HepG2 (cell line): ENCODE measurements around the gene IBA57. TPM values are rescaled to one million over a fixed set of nuclear protein-coding genes. Genes with fewer than 3 reads are reported as not detected.

Experiments used
- ATAC-seq: fragments of 200-7000 bp; cut with Tn5 transposase; 3 replicates; pipeline ENCODE4 v1.9.1; 2020; ENCODE audit warnings: mild to moderate bottlenecking, moderate library complexity
- BruUV-seq: library from RNA; stranded (reverse); fragments of 400-500 nt; replicated peaks from 2 replicates; lab custom pipeline; 2021; lab: Mats Ljungman, UMichigan
- CTCF ChIA-PET: fragments of 300-600 bp; formaldehyde crosslinking; extraction: SDS; loops from one replicate; lab custom pipeline; 2021; ENCODE audit warnings: low total read pairs, inconsistent platforms, low intra/inter-chr PET ratio; lab: Yijun Ruan, JAX
- POLR2A ChIA-PET: fragments of 350-600 bp; sonication (Branson Sonifier 250); formaldehyde crosslinking; loops from one replicate; lab custom pipeline; 2020; ENCODE audit warnings: antibody characterized with exemption, inconsistent platforms; lab: Yijun Ruan, JAX
- DNase-seq: peaks from one replicate; pipeline ENCODE4 v3.0.0-alpha.2; 2015; ENCODE audit warnings: low spot score
- FAIRE-seq: peaks from 3 replicates; lab custom pipeline; 2011; peaks lifted over from hg19 to GRCh38; lab: Jason Lieb, UNC
- H2AFZ ChIP-seq: one replicate; pipeline ENCODE4 v1.6.1; 2011; ENCODE audit warnings: low read length, inconsistent platforms
- H3K27ac ChIP-seq: fragments of 300-600 bp; 3 replicates; pipeline ENCODE4 v1.8.0; 2011; ENCODE audit warnings: mixed run types, mild to moderate bottlenecking, mixed read lengths, low read length, inconsistent platforms; ENCODE audit not compliant: insufficient read depth; ENCODE audit errors: extremely low read length
- H3K27me3 ChIP-seq, 2 experiments: fragments of 200-600 bp in 1 of 2; 2 replicates in 1 of 2; 3 replicates in 1 of 2; pipeline versions ENCODE4 v1.6.0 to v1.8.0; 2011; ENCODE audit warnings: low read length in 2 of 2, mild to moderate bottlenecking in 2 of 2, moderate library complexity in 2 of 2, inconsistent platforms in 1 of 2; ENCODE audit not compliant: insufficient read depth in 2 of 2, control insufficient read depth in 1 of 2
- H3K36me3 ChIP-seq, 2 experiments: fragments of 200-600 bp in 1 of 2; replicated peaks in 1 of 2; 2 replicates in 1 of 2; 3 replicates in 1 of 2; pipeline versions ENCODE4 v1.5.1 to v1.8.0; 2011; ENCODE audit warnings: low read length in 2 of 2, inconsistent platforms in 1 of 2; ENCODE audit not compliant: insufficient read depth in 2 of 2, control insufficient read depth in 1 of 2
- H3K4me1 ChIP-seq: 2 replicates; pipeline ENCODE4 v1.5.1; 2012; ENCODE audit warnings: low read length, inconsistent platforms; ENCODE audit not compliant: insufficient read depth
- H3K4me2 ChIP-seq: 2 replicates; pipeline ENCODE4 v1.6.0; 2011; ENCODE audit warnings: low read depth, low read length, inconsistent platforms
- H3K4me3 ChIP-seq, 3 experiments: fragments of 200-600 bp in 1 of 3; sonication (generic), shearing (Covaris generic) in 1 of 3; replicated peaks in 1 of 3; 2 replicates each; pipeline ENCODE4 v1.5.1; 2011 to 2016; ENCODE audit warnings: low read length in 3 of 3, inconsistent platforms in 2 of 3, low read depth in 2 of 3, mild to moderate bottlenecking in 2 of 3, control low read depth in 1 of 3, mixed read lengths in 1 of 3; ENCODE audit not compliant: insufficient read depth in 1 of 3
- H3K79me2 ChIP-seq: one replicate; pipeline ENCODE4 v1.6.1; 2011; ENCODE audit warnings: low read length, inconsistent platforms; ENCODE audit not compliant: insufficient read depth
- H3K9ac ChIP-seq: 2 replicates; pipeline ENCODE4 v1.6.0; 2011; ENCODE audit warnings: mild to moderate bottlenecking, low read depth, low read length, inconsistent platforms; ENCODE audit not compliant: insufficient read depth
- H3K9me3 ChIP-seq: 2 replicates; pipeline ENCODE4 v1.5.1; 2012; ENCODE audit warnings: mild to moderate bottlenecking, low read length
- H4K20me1 ChIP-seq: 2 replicates; pipeline ENCODE4 v1.6.0; 2011; ENCODE audit warnings: inconsistent platforms, mild to moderate bottlenecking, low read length, moderate library complexity; ENCODE audit not compliant: insufficient read depth
- FOXA1 ChIP-seq, 2 experiments: fragments of 450-650 bp in 1 of 2; sonication (generic) in 1 of 2; formaldehyde crosslinking in 1 of 2; IDR thresholded peaks; 2 replicates each; pipeline versions ENCODE4 v1.4.0 to v1.6.1; 2016 to 2020; ENCODE audit warnings: missing genetic modification reagents in 1 of 2
- GATAD2A ChIP-seq: IDR thresholded peaks from 2 replicates; pipeline ENCODE4 v1.6.1; 2016
- MLLT10 ChIP-seq: sonication (generic); formaldehyde crosslinking; IDR thresholded peaks from 2 replicates; pipeline ENCODE4 v1.4.0; 2020; ENCODE audit warnings: missing genetic modification reagents
- NFYB ChIP-seq: sonication (generic); formaldehyde crosslinking; IDR thresholded peaks from 2 replicates; pipeline ENCODE4 v1.4.0; 2020; ENCODE audit warnings: missing genetic modification reagents
- PHB2 ChIP-seq: fragments of 450-650 bp; IDR thresholded peaks from 2 replicates; pipeline ENCODE4 v1.6.1; 2018; ENCODE audit not compliant: partially characterized antibody
- SP140L ChIP-seq: sonication (generic); formaldehyde crosslinking; IDR thresholded peaks from 2 replicates; pipeline ENCODE4 v1.4.0; 2020; ENCODE audit warnings: missing genetic modification reagents, borderline replicate concordance
- ZBTB38 ChIP-seq: sonication (generic); formaldehyde crosslinking; IDR thresholded peaks from 2 replicates; pipeline ENCODE4 v1.5.1; 2020; ENCODE audit warnings: mild to moderate bottlenecking, missing genetic modification reagents
- ZNF232 ChIP-seq: sonication (generic); formaldehyde crosslinking; IDR thresholded peaks from 2 replicates; pipeline ENCODE4 v1.4.0; 2020; ENCODE audit warnings: missing genetic modification reagents, borderline replicate concordance
- ZNF547 ChIP-seq: sonication (generic); formaldehyde crosslinking; IDR thresholded peaks from 2 replicates; pipeline ENCODE4 v1.5.1; 2020; ENCODE audit warnings: mild to moderate bottlenecking, missing genetic modification reagents
- ZNF570 ChIP-seq: sonication (generic); formaldehyde crosslinking; IDR thresholded peaks from 2 replicates; pipeline ENCODE4 v1.4.0; 2020; ENCODE audit warnings: mild to moderate bottlenecking, missing genetic modification reagents, borderline replicate concordance
- ZNF605 ChIP-seq: sonication (generic); formaldehyde crosslinking; IDR thresholded peaks from 2 replicates; pipeline ENCODE4 v1.8.0; 2022; ENCODE audit warnings: mild to moderate bottlenecking, missing genetic modification reagents
- ZNF616 ChIP-seq: sonication (generic); formaldehyde crosslinking; IDR thresholded peaks from 2 replicates; pipeline ENCODE4 v1.5.0; 2020; ENCODE audit warnings: low read depth, mild to moderate bottlenecking, missing genetic modification reagents
- ZNF816 ChIP-seq: sonication (generic); formaldehyde crosslinking; IDR thresholded peaks from 2 replicates; pipeline ENCODE4 v1.8.0; 2022; ENCODE audit warnings: missing genetic modification reagents, mild to moderate bottlenecking, borderline replicate concordance
- WGBS: methylation state at CpG from one replicate; pipeline ENCODE4 v1.1.6; 2017; ENCODE audit warnings: low lambda C conversion rate; 5-methylcytosine and 5-hydroxymethylcytosine counted together
- in situ Hi-C: cut with HindIII; loops from 2 replicates; pipeline ENCODE4 v1.10.0; 2017; ENCODE audit warnings: low pct_unique_long_range_greater_than_20kb; ENCODE audit not compliant: extremely low pct_ligation_motif_present
- intact Hi-C: fragments of 100-400 bp; cut with micrococcal nuclease; formaldehyde crosslinking; loops from one replicate; pipeline ENCODE4 v1.10.0; 2022; ENCODE audit not compliant: unreplicated experiment
- polyA plus RNA-seq, 8 experiments: library from polyadenylated mRNA; depleted of rRNA in 3 of 8; stranded (reverse) in 7 of 8; unstranded in 1 of 8; fragments of >200 nt; fragmentation: Illumina TruSeq in 4 of 8; extraction: Trizol in 4 of 8; gene quantifications; 2 replicates each; pipeline versions ENCODE4 v1.2.1 to v1.2.3, GENCODE V29; 2011 to 2016; ENCODE audit warnings: low read depth in 4 of 8, missing spikeins in 1 of 8, mixed read lengths in 1 of 8; ENCODE audit not compliant: insufficient read depth in 1 of 8
- total RNA-seq, 5 experiments: library from RNA; depleted of rRNA; stranded (reverse); fragments of >200 nt; fragmentation: Illumina TruSeq; extraction: Trizol; gene quantifications; 2 replicates each; pipeline ENCODE4 v1.2.3, GENCODE V29; 2016; ENCODE audit warnings: low read depth in 1 of 5
- TF ChIP-seq, protein P1 (sequence below): sonication (generic); formaldehyde crosslinking; IDR thresholded peaks from 2 replicates; pipeline ENCODE4 v1.9.0; 2021; ENCODE audit warnings: mild to moderate bottlenecking, missing genetic modification reagents
- TF ChIP-seq, protein P2 (sequence below): sonication (generic); formaldehyde crosslinking; conservative IDR thresholded peaks from 2 replicates; pipeline ENCODE4 v1.8.1; 2023; ENCODE audit warnings: missing genetic modification reagents

Gene IBA57
- total and polyA plus RNA-seq, 2 of the 13 experiments (the other 11 are each of a cell fraction or from before 2014, with no cell fraction given) = 2.3 to 10.2 TPM

DNA sequence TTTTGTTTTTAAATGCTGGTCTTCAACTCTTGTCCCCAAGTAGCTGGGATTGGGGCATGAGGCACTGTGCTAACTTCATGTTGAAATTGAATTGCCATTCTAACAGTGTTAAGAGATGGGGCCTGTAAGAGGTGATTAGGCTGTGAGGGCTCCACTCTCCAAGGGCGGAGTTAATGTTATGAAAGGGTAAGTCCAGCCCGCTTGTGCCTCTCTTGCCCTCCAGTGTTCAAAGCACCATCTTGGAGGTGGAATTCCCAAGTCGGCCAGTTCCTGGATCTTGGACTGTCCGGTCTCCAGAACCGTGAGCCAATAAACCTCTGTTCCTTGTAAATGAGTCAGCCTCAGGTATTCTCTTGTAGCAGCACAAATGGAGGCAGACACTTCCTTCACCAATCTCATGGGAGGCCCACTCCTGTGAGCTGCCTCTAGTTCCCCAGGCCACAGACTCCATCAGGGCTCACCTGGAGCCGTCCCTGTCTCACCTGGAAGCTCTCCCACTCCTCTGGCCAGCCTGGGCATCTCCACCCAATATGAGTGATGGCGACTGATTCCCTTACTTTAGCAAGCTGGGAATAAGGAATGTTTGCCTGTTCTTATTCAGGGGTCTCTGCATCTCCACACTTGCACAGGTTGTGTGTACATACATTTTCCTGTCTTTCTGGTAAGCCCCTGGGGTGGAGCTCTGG lies 15.5 kb downstream of the IBA57 start:
- Histone ChIP-seq H3K9ac (no peak overlapping the region), H3K4me3 (no peak overlapping the region), H3K4me2 (no peak overlapping the region), H4K20me1 (no peaks in the 10 kb centered on the region), H3K4me1 (peaks cover 7% of the 10 kb centered on the region), H3K27me3 (no peaks in the 10 kb centered on the region; a peak in 1 of 5 replicates), H3K79me2 (no peaks in the 10 kb centered on the region), H3K27ac (no peak overlapping the region), H3K9me3 (no peaks in the 10 kb centered on the region), H3K36me3 (no peaks in the 10 kb centered on the region), H2AFZ (no peak overlapping the region)
- POLR2A ChIA-PET = no interaction called here
- ATAC-seq (no peak), DNase-seq (no peak), FAIRE-seq (no peak)
- intact Hi-C loops (loop anchor here (2.0 kb wide), 1 partner anchor 50 kb away; no protein-coding TSS in a partner anchor), in situ Hi-C loops (no loop called here)
- CTCF ChIA-PET = interaction anchor here (2.3 kb wide), 1 partner anchor 50 kb away, joined by 6 read pairs; no protein-coding TSS in a partner anchor
- TF ChIP-seq PHB2 (no peak), FOXA1 (IDR thresholded peaks at IDR 0.05) (no peak), FOXA1 (CRISPR knock-in tag; IDR thresholded peaks at IDR 0.05) (no peak), ZBTB38 (no peak), SP140L (CRISPR knock-in tag) (no peak), MLLT10 (CRISPR knock-in tag) (no peak), GATAD2A (no peak), ZNF816 (CRISPR knock-in tag) (no peak), ZNF547 (no peak), ZNF616 (CRISPR knock-in tag) (no peak), ZNF232 (CRISPR knock-in tag) (no peak), NFYB (no peak), ZNF570 (CRISPR knock-in tag) (no peak), ZNF605 (no peak)
- TF ChIP-seq, protein P1, sequence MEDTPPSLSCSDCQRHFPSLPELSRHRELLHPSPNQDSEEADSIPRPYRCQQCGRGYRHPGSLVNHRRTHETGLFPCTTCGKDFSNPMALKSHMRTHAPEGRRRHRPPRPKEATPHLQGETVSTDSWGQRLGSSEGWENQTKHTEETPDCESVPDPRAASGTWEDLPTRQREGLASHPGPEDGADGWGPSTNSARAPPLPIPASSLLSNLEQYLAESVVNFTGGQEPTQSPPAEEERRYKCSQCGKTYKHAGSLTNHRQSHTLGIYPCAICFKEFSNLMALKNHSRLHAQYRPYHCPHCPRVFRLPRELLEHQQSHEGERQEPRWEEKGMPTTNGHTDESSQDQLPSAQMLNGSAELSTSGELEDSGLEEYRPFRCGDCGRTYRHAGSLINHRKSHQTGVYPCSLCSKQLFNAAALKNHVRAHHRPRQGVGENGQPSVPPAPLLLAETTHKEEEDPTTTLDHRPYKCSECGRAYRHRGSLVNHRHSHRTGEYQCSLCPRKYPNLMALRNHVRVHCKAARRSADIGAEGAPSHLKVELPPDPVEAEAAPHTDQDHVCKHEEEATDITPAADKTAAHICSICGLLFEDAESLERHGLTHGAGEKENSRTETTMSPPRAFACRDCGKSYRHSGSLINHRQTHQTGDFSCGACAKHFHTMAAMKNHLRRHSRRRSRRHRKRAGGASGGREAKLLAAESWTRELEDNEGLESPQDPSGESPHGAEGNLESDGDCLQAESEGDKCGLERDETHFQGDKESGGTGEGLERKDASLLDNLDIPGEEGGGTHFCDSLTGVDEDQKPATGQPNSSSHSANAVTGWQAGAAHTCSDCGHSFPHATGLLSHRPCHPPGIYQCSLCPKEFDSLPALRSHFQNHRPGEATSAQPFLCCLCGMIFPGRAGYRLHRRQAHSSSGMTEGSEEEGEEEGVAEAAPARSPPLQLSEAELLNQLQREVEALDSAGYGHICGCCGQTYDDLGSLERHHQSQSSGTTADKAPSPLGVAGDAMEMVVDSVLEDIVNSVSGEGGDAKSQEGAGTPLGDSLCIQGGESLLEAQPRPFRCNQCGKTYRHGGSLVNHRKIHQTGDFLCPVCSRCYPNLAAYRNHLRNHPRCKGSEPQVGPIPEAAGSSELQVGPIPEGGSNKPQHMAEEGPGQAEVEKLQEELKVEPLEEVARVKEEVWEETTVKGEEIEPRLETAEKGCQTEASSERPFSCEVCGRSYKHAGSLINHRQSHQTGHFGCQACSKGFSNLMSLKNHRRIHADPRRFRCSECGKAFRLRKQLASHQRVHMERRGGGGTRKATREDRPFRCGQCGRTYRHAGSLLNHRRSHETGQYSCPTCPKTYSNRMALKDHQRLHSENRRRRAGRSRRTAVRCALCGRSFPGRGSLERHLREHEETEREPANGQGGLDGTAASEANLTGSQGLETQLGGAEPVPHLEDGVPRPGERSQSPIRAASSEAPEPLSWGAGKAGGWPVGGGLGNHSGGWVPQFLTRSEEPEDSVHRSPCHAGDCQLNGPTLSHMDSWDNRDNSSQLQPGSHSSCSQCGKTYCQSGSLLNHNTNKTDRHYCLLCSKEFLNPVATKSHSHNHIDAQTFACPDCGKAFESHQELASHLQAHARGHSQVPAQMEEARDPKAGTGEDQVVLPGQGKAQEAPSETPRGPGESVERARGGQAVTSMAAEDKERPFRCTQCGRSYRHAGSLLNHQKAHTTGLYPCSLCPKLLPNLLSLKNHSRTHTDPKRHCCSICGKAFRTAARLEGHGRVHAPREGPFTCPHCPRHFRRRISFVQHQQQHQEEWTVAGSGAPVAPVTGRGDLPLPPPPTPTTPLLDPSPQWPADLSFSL (CRISPR knock-in tag) = no peak
- TF ChIP-seq, protein P2, sequence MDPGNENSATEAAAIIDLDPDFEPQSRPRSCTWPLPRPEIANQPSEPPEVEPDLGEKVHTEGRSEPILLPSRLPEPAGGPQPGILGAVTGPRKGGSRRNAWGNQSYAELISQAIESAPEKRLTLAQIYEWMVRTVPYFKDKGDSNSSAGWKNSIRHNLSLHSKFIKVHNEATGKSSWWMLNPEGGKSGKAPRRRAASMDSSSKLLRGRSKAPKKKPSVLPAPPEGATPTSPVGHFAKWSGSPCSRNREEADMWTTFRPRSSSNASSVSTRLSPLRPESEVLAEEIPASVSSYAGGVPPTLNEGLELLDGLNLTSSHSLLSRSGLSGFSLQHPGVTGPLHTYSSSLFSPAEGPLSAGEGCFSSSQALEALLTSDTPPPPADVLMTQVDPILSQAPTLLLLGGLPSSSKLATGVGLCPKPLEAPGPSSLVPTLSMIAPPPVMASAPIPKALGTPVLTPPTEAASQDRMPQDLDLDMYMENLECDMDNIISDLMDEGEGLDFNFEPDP (CRISPR knock-in tag) = no peak
- no TSS peak for BruUV-seq
- WGBS = 83% methylated on average over 7 of the region's 7 CpGs
